ENCODE data around the gene TBC1D24.
A peak's percentile ranks its signal among the peaks of the same experiment; 100 is the strongest.
"Not testable (repeated sequence)": the region's sequence is repeated elsewhere in the genome, so short reads cannot be mapped to it uniquely, and the experiment has no call there.

TBC1D24 gene

DNA sequence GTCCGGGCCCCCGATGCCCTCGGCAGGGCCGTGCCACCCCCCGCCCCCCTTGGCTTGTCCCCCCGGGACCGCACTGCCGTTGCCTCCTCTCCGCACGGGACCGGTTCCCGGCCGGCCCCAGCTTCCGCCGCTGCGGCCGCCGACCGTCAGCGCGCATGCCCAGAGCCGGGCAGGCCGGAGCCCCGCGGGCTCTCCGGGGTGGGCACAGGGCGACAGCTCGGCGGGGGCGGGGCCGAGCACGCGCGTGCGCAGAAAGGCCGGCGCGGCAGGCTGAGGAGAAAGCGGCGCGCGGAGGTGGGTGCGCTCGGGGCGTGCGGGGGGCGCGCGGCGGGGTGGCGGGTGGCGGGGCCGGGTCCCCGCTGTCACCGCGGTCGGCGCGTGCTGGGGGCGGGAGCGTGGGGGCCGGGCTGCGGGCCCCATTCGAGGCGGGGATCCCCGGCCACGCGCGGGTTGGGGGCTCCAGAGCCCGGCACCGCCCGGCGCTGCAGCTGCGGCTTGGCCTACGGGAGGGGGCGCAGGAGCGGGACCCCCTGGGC is at the start of gene TBC1D24:
Gene TBC1D24 (plus strand): TSS at position 251 of the 536 bp plus-strand sequence. CDS start 21,022 bp downstream, outside the sequence.
- DNase-seq, result peak; percentile 56 to 66

DNA sequence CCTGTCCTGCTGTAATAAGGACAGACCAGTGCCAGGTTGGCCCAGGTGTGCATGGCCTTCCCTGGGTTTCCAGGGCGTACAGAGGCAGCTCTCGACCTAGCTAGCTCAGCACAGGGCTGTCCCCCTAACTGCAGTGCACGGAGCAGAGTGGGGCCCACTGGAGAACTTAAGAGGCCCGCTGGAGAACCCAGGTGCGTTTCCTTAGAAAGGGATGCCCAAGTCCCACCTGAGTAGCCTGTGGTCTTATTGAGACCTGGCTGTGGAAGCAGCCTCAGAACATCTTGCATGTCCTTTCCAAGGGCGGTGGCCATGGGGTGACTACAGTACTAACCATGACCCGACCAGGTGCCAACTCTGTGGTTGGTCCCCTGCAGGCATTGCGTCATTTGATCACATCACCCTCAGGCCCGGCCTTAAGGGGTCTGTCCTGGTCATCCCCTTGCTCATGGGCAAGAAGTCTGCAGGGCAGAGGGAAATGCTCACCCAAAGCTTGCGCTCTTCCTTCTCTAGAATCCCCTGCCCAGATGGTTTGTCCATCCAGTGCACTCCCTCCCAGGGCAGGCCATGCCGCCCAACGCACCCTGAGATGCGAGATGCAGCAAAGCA is 49.0 kb upstream of the TBC1D24 start:
- DNase-seq, result no peak

DNA sequence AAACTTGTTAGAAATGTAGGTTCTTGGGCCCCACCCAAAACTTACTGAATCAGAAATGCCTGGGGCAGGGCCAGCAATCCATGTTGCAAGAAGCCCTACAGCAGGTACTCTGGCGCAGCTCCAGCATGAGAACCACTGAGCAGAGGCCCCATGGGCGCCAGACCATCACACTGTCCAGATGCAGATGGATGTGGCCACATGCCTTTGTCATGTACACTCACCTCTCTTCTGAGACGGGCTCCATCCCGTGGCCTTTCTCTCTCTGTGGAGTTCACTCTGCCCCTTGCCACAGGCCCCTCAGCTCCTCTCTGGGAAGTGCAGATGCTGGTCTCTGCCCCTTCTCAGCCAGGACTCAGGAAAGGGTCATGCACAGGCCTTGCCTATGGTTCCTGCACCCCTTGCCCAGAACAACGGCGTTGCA is 48.0 kb upstream of the TBC1D24 start:
- DNase-seq, result no peak

DNA sequence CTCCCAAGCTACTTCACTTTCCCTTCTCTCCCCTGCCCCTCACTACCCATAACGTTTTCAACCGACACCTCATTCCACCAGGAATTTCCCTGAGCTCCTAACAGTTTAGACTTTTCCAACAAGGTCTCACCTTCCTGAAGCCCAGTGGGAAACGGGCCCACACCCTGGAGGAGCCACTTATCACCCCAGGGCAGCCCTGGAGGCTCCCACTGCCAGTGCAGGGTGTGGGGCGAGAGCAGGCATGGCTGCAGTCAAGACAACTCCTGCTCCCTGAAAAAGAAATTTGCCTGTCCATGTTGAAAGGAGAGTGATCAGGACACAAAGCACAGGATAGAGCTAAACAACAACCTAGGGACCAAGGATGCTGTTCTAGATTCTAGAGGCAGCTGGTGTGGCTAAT is 47.4 kb upstream of the TBC1D24 start:
- DNase-seq, result no peak

DNA sequence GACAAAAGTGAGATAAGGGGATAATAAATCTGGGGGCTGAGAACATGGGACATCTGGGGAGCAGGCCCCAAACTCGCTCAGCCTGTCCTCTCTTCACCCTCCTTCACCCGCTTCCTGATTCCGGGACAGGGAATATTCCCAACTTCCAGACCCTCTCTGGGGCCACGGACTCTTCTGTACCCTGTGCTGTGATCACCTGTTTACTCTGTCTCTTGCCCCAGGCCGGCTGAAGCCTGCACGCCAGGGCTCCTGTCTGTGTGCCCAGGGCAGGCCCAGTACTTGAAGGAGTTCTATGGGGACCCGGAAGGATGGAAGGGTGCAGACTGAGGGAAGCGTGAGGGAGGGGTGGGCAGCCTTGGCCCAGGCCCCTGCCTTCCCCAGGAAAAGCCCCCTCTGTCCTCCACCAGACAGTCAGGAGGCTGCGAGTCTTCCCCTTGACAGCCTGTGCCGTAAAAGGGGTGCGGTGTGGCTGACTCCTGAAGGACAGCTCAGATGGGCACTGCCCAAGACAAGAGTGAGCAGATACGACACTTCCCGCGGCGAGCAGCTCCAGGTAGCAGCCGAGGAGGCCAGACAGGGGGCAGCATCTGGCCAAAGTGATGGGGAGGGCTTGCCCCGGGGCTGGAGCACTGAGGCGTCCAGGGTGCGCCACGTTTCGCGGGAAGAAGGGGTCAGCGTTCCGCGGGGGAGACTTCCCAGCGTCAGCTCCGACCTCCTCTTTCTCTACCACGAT is 46.7 kb upstream of the TBC1D24 start:
- no peak for DNase-seq

DNA sequence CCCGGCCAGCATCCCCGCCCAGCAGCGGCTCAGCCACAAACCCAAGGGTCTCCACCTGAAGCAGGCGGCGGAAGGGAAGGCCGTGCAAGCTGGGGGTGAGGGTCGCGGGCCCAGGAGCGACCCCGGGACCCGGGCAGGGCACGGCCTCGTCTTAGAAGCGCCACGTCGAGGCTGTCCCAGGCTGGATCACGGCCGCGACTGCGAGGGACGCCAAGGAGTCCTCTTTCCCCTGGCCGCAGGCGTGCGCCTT is 46.2 kb upstream of the TBC1D24 start:
- no peak for DNase-seq

DNA sequence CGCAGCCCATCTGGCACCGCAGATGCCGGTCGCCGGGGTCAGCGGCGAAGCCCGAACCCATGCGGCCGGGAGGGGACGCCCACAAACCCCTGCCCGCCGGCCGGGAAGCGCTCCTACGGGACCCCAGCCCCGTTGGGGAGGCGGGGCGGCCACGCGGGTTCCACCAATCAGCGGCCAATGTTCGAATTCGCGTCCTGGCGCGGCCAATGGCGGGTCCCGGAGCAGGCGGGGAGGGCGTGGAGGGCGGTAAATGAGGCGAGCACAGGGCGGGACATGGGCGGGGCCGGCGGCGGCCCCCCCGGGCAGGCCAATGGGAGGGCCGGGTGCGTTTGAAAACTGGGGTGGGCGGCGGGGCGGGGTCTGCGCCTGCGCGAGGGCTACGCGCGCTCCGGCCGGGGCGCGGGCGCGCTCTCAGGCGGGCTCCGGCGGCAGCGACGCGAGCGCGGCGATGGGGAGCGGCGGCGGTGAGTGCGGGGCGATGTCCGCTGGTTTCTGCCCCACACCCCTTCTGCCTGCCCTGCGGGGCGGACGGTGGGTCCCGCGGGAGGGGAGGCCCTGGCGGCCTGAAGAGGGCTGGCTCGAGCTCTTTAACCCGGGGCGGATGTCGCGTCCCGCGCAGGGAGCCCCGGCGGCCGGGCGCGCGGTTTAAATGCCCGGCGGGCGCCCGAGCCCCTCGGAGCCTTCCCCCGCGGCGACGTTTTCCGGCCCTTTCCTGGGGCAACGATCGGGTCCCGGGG is 45.7 kb upstream of the TBC1D24 start, which contains the start of gene CCNF:
Gene CCNF (plus strand): TSS at position 414 of the 737 bp plus-strand sequence. CDS start 35 bp downstream, at position 449.
- peak; percentile 97 to 98 for DNase-seq

DNA sequence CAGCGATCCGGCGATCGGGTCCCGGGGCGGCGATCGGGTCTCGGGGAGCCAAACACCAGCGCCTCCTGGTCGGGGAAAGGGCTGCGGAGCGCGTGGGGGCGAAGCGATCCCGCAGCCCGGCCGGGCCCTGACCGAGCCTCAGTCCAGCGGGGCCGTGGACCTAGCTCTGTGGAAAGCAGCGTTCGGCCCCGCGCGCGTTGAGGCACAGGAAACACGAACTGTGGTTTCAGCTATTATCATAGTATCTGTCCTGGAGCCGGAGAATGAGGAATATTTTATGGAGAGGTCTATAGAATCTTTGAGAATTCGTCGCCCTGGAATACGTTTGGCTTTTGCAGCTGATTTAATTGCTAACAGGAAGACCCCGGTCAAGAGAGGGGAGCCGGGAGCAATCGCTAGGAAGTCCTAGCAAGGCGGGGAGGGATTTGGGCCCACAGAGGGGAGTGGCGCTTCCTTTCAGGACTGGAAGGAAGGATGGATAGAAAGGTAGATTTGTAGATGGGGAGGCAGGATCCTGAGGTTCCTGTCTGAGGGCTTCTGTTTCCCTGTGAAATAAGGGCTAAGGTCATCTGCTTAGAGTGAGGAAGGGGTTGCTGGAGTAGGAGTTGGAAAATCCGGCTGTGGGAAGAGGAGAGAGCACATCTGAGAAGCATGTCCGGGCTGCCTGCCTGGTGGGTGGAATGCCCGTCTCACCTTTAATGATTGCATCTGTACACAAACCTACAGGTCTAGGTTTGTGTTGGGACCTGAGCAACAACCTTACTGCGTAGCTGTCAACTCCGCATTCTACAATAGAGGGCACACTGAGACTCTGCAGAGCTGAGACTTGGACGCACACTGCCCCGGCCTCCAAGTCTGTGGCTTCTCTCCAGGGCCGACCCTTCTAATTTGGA is 44.9 kb upstream of the TBC1D24 start:
- no peak for DNase-seq

DNA sequence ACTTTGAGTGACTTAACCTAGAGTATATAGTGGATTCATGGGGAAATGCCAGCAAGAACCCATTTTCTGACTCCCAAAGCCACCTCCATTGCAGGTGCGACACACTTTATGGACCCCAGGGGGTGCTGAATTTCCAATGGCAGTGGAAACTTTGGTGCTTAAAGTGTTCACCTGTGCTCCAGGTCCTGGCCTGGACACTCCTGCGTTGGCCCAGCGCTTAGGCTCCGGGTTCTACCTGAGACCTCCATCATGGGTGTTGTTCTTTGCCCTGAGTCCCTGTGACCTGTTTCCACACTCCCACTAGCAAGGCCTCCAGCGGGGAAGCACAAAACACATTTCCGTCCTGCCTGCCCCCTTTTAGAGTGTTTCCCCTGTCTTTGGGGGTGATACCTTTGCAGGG is 42.6 kb upstream of the TBC1D24 start:
- DNase-seq, result no peak

DNA sequence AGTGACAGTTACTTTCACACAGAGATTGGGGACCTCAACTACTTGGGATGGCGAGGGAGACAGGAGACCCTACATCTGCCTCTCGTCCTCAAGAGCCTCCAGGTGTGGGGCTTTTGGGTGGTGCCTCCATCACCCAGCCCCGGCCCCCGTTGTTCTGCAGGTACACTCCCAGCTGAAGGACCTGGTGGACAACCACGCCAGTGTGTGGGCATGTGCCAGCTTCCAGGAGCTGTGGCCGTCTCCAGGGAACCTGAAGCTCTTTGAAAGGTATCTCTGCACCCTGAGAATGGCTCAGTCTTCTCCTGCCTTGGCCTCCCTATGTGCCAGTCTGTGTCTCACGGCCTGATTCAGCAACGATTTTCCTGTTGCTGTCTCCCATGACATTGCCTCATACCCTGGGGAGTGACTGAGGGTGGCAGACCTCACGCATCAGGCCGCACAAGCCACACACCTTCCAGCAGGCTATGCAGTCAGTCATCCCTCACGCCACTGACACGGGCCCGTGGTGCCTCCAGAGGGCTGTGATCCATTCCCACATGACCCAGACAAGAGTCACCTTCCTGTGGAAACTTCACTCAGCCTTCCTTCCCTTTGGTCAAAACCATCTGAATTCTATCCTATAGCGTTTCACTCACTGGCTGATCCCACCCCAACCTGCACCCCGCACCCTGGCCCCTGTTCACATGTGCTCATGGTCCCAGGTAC is 42.0 kb upstream of the TBC1D24 start:
- DNase-seq, result no peak

DNA sequence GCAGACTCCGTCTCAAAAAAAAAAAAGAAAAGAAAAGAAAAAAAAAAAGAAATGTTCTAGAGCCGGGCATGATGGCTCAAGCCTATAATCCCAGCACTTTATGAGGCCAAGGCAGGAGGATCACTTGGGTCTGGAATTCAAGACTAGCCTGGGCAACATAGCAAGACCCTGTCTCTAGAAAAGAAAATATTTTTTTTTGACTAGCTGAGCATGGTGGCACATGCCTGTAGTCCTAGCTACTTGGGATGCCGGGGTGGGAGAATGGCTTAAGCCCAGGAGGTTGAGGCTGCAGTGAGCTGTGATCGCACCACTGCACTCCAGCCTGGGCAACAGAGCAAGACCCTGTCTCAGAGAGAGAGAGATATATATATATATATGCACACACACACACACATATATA is 39.7 kb upstream of the TBC1D24 start:
- DNase-seq, result not testable (repeated sequence)

DNA sequence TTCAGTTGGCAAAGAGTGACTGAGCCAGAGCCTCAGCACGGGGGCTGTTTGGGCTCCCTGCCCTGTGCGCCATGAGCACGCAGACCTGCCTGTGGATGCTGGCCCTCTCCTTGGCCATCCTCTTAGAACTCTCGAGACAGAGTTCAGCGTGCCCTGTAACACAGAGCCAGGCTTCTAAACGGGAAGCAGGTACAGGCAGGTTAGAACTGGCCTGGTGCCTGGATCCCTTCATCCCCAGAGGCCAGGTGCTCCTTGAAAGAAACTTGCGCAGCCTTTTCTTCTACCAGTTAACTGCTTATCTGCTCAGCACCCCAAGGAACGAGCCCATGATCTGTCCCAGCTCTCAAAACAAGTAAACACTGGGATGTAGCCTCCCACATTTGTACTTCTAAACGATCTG is 38.8 kb upstream of the TBC1D24 start:
- DNase-seq, result no peak

DNA sequence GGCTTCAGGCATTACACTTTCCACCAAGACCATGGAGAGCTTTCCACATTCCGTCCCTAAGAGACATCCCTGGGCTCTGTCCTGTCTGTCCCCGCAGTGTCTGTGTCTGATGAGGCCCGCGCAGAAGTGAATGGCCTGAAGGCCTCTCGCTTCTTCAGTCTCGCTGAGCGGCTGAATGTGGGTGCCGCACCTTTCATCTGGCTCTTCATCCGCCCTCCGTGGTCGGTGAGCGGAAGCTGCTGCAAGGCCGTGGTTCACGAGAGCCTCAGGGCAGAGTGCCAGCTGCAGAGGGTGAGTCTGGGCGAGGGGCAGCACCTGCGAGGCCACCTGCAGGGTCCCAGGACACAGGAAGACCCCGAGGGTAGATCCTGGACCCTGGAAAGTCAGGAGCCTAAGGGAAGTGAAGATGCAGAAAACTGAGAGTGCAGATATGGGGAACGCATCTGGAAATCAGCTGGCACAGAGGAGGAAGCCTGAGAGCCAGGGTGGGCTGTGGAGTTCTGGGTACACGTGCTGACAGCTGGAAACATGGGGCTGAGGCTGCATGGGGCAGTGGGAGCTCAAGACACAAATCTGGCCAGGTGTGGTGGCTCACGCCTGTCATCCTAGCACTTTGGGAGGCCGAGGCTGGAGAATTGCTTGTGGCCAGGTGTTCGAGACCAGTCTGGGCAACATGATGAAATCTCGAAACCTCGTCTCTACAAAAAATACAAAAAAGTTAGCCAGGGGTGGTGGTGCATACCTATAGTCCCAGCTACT is 37.7 kb upstream of the TBC1D24 start:
- no peak for DNase-seq

DNA sequence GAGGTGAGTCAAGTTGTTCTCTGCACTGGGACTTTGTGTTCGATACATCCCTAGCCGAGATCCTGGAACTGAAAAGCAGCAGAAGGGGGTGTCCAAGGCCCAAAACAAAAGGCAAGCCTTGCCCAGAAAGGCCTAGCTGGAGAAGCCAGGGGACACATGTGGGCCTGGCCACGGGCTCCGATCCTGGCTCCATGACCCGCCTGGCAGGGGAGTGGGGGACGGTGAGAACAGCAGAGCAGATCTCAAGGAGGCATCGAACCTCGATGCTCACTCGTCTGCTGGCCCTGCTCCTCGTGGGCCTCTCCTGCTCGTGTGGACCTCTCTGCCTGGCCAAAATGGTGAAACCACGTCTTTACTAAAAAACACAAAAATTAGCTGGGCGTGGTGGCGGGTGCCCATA is 36.8 kb upstream of the TBC1D24 start:
- no peak for DNase-seq

DNA sequence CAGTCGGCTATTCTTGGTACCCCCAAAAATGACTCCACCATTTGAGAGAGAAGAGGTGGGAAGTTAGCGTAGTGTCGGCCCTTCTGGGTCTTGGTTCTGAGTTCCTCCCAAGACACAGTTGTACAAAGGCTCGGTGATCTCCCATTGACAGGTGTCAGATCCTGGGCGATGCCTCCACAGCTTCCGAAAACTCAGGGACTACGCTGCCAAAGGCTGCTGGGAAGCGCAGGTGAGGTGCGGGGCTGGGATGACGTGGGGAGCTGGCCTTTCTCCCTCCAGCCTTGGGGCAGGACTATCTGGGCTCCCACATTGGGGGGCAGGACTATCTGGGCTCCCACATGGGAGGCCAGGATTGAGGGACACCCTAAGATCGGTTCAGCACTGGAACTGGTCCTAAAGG is 35.3 kb upstream of the TBC1D24 start:
- DNase-seq, result no peak

DNA sequence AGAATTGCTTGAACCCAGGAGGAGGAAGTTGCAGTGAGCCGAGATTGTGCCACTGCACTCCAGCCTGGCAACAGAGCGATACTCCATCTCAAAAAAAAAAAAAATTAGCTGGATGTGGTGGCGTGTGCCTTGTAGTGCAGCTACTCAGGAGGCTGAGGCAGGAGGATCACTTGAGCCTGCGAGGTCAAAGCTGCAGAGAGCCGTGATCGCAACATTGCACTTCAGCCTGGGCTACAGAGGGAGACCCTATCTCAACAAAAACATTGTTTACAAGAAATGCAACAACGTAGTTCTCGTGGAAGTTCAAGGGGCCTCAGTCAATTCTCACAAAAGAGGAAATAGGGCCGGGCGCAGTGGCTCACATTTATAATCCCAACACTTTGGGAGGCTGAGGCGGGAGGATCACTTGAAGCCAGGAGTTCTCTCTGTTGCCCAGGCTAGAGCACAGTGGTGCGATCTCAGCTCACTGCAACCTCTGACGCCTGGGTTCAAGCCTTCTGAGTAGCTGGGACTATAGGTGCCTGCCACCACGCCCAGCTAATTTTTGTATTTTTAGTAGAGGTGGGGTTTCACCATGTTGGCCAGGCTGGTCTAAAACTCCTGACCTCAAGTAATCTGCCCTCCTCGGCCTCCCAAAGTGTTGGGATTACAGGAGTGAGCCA is 33.7 kb upstream of the TBC1D24 start:
- not testable (repeated sequence) for DNase-seq

DNA sequence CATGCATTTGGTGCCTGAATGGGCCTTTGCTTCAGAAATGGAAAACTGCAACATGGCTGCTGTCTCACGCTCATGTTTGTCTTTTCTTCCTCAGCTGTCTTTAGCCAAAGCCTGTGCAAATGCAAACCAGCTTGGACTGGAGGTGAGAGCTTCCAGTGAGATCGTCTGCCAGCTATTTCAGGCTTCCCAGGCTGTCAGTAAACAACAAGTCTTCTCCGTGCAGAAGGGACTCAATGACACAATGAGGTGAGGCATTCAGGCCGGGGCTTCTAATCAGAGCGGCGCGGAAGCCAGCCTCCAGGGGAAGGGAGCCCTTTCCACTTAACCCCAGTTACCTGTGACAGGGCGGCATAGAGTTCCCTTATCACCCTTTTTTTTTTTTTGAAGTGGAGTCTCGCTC is 31.4 kb upstream of the TBC1D24 start:
- no peak for DNase-seq

DNA sequence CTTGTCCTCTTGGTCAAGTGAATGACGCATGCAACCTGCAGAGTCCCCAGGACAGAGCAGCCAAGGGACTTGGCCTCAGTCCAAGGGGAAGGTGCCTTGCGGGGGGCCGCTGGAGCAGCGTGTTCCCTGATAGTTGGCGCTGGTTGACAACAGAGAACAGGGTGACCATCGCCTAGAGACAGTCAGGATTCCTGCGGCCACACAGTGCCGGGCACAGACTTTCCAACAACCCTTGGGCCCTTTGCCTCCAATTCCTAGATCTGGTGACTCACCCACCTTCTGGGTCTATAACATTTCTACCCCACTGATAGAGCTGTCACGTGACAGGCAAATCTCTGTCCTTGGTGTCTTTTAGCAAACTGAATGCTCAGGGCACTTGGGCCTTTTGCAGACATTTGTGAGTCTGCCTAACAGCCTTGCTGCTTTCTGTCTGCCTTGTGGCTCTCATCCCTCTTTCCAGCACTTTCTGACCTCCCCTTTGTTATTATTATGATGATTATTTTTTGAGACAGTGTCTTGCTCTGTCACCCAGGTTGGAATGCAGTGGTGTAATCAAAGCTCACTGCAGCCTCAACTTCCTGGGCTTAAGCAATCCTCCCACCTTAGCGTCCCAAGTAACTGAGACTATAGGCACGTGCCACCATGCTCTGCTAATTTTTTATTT is 26.9 kb upstream of the TBC1D24 start:
- no peak for DNase-seq

DNA sequence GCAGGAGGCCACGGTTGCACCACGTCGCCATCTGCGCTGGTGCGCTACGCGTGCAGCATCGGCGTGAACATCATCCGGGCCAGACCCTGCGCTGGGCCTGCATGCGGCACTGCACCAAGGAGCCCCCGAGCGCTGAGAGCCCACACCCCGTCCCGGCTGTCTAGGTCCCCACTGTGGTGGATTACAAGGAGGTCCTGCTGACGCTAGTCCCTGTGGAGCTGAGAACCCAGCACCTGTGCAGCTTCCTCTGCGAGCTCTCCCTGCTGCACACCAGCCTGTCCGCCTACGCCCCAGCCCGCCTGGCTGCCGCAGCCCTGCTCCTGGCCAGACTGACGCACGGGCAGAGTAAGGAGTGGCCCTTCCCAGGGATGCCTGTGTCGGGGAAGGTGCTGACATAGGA is 25.8 kb upstream of the TBC1D24 start:
- DNase-seq, result no peak

DNA sequence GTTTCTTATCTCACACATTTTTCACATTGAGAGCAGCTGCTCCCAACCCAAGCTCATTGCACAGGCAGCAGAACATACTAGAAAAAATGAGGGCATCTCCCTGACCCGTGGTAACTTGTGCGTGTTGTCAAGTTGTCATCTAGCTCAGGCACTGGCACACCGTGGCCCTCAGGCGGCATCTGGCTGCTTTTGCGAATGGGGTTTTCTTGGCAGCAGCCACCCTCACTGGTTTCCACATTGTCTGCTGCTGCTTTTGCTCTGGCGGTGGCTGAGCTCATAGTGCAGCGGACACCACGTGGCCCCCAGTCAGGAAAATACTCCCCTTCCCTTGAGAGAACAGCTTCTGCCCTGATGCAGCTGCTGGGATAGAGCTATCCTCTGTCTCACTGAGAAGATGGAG is 24.4 kb upstream of the TBC1D24 start:
- DNase-seq, result no peak

Measured in activated CD4-positive, alpha-beta T cell treated with anti-CD3 and anti-CD28 coated beads, Interleukin-2, amount 50 U/mL, for 4 hours (primary cell).